ENCODE results near the gene ARPP19. TPM values are rescaled to one million over a fixed set of nuclear protein-coding genes. Genes with fewer than 3 reads are reported as not detected.

Gene ARPP19
- total and polyA plus RNA-seq, 7 donors, result 26.4 to 177 (median 110) TPM

DNA sequence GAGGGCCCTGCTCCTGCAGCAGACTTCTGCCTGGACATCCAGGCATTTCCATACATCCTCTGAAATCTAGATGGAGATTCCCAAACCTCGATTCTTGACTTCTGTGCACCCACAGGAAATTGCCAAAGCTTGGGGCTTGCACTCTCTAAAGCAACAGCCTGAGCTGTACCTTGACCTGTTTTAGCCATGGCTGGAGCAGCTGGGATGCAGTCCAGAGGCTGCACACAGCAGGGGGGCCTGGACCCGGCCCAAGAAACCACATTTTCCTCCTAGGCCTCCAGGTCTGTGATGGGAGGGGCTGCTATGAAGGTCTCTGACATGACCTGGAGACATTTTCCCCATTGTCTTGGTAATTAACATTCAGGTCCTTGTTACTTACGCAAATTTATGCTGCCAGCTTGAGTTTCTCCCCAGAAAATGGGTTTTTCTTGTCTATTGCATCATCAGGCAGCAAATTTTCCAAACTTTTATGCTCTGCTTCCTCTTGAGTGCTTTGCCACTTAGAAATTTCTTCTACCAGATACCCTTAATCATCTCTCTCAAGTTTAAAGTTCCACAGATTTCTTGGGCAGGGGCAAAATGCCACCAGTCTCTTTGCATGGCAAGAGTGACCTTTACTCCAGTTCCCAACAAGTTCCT, 28.3 kb downstream of the ARPP19 start:
- Histone ChIP-seq H3K9me3 (no peaks in the 10 kb centered on the region), H3K36me3 (peaks cover 0 to 2% (median 0%) of the 10 kb centered on the region in 4 donors), H3K27me3 (no peaks in the 10 kb centered on the region), H3K4me3 (no peak overlapping the region), H3K27ac (no peak overlapping the region), H3K4me1 (no peaks in the 10 kb centered on the region)
- intact Hi-C loops (cut with DNase I), result no loop called here
- no peak for DNase-seq
- TF ChIP-seq POLR2AphosphoS5 (IDR thresholded peaks at IDR 0.05), result no peak
- TF ChIP-seq POLR2A (IDR thresholded peaks at IDR 0.05), result no peak
- no peak for TF ChIP-seq EP300 (IDR thresholded peaks at IDR 0.05)
- TF ChIP-seq, protein P1, sequence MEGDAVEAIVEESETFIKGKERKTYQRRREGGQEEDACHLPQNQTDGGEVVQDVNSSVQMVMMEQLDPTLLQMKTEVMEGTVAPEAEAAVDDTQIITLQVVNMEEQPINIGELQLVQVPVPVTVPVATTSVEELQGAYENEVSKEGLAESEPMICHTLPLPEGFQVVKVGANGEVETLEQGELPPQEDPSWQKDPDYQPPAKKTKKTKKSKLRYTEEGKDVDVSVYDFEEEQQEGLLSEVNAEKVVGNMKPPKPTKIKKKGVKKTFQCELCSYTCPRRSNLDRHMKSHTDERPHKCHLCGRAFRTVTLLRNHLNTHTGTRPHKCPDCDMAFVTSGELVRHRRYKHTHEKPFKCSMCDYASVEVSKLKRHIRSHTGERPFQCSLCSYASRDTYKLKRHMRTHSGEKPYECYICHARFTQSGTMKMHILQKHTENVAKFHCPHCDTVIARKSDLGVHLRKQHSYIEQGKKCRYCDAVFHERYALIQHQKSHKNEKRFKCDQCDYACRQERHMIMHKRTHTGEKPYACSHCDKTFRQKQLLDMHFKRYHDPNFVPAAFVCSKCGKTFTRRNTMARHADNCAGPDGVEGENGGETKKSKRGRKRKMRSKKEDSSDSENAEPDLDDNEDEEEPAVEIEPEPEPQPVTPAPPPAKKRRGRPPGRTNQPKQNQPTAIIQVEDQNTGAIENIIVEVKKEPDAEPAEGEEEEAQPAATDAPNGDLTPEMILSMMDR (IDR thresholded peaks at IDR 0.05), result no peak
- 73 to 87% methylated on average over 3 of the region's 3 CpGs for WGBS, 2 donors

DNA sequence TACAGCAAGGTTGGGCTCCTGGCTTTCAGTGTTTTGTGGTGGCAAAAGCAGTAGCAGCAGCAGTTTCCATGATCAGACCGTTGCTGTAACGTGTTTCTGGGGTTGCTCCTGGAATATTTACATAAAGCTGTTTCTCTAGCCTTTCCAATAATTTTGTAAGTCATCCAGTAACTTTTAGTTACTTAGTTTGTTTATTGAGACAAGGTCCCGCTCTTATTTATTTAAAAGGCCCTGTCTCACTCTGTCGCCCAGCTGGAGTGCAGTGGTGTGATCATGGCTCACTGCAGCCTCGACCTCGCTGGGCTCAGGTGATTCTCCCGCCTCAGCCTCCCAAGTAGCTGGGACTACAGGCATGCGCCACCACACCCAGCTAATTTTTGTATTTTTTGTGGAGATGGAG, 31.4 kb downstream of the ARPP19 start:
- Histone ChIP-seq H3K9me3 (no peaks in the 10 kb centered on the region), H3K27me3 (no peaks in the 10 kb centered on the region), H3K36me3 (no peaks in the 10 kb centered on the region), H3K4me3 (no peak overlapping the region), H3K27ac (no peak overlapping the region), H3K4me1 (no peaks in the 10 kb centered on the region)
- intact Hi-C loops (cut with DNase I), result no loop called here
- DNase-seq, result no peak
- 88 to 90% methylated on average over 8 of the region's 8 CpGs for WGBS, 2 donors
- TF ChIP-seq, protein P1 (IDR thresholded peaks at IDR 0.05), result no peak

DNA sequence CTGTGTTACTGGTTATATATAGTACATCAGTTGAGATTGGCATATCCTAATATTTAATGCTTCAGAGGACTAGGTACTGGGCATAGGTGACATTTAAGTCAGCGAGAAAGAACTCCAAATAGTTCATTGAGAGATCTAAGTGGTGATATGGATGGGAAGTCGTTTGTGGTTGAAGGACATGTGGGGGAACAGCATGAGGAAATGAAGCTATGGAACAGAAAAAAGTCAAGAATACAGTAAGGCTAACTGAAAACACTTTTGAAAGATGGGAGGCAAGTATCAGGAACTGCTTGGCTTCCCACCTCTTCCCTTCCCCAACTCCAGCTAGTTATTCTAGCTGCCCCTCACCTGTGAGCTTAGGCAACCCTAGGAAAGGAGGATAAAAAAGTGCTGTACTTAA, 36.4 kb downstream of the ARPP19 start:
- H3K36me3 ChIP-seq, result no peaks in the 10 kb centered on the region
- H3K4me1 ChIP-seq, result peaks cover 0 to 18% (median 9%) of the 10 kb centered on the region in 4 donors
- H3K9me3 ChIP-seq, result no peaks in the 10 kb centered on the region
- no peaks in the 10 kb centered on the region for H3K27me3 ChIP-seq
- intact Hi-C loops (cut with DNase I), result no loop called here
- TF ChIP-seq, protein P1 (IDR thresholded peaks at IDR 0.05), result no peak
- TF ChIP-seq POLR2AphosphoS5 (IDR thresholded peaks at IDR 0.05) (no peak), EP300 (IDR thresholded peaks at IDR 0.05) (no peak), POLR2A (IDR thresholded peaks at IDR 0.05) (no peak)
- 52 to 61% methylated on average over 2 of the region's 2 CpGs for WGBS, 2 donors
- DNase-seq, result no peak
- H3K27ac ChIP-seq, result no peak overlapping the region
- no peak overlapping the region for H3K4me3 ChIP-seq

DNA sequence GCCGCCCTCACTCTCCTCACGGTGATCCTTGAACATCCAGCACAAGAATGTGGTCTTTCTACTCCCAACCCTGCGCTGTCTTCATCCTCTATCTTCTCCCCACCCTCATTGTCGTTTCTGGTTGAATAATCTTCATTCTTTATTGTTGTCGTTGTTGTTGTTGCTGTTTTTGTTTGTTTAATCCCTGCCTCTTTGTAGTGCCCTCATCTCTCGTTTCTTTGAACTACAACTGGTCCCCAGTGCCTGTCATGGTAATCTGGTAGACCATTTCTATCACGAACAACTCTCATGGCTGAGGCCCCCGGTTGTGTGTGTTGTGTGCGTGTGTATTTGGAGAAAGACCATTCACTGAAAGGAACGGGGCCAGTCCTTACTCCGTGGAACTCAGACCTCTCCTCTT, 38.9 kb downstream of the ARPP19 start:
- intact Hi-C loops (cut with DNase I), result loop anchor here (2.0 to 5.0 kb wide), 3 partner anchors 39 to 149 kb away; partner anchors contain the start of genes ARPP19 and ATOSA
- no peaks in the 10 kb centered on the region for H3K27me3 ChIP-seq

More for the DNA sequence above, 38.9 kb downstream of the ARPP19 start:
- H3K4me1 ChIP-seq, result peaks cover 0 to 20% (median 9%) of the 10 kb centered on the region in 4 donors
- peak overlapping the region in 3 of 4 donors; percentile 83 to 89 (median 87) for H3K27ac ChIP-seq
- H3K36me3 ChIP-seq, result no peaks in the 10 kb centered on the region
- TF ChIP-seq EP300 (IDR thresholded peaks at IDR 0.05) (no peak), POLR2A (IDR thresholded peaks at IDR 0.05) (no peak), POLR2AphosphoS5 (IDR thresholded peaks at IDR 0.05) (no peak)
- TF ChIP-seq, protein P1 (IDR thresholded peaks at IDR 0.05), result no peak
- peak overlapping the region; percentile 36 to 91 (median 78) for H3K4me3 ChIP-seq
- DNase-seq, result no peak
- 27 to 33% methylated on average over 11 of the region's 11 CpGs for WGBS, 2 donors
- no peaks in the 10 kb centered on the region for H3K9me3 ChIP-seq
